GM12878 (cell line): ENCODE measurements around the gene IL20RB. TPM values are rescaled to one million over a fixed set of nuclear protein-coding genes. Genes with fewer than 3 reads are reported as not detected.

Experiments used
- ATAC-seq: fragments of 200-7000 bp; cut with Tn5 transposase; 3 replicates; pipeline ENCODE4 v1.9.1; 2020; ENCODE audit warnings: mild to moderate bottlenecking, moderate library complexity
- BruUV-seq: library from RNA; stranded (reverse); fragments of 400-500 nt; replicated peaks from 2 replicates; lab custom pipeline; 2021; lab: Mats Ljungman, UMichigan
- CTCF ChIA-PET: fragments of 300-600 bp; sonication (Branson Sonifier 250); formaldehyde crosslinking; extraction: SDS; loops from one replicate; lab custom pipeline; 2021; ENCODE audit warnings: inconsistent platforms; lab: Yijun Ruan, JAX
- POLR2A ChIA-PET: fragments of 350-600 bp; formaldehyde crosslinking; extraction: SDS; loops from one replicate; lab custom pipeline; 2021; ENCODE audit warnings: inconsistent platforms; lab: Charles Lee
- RAD21 ChIA-PET: fragments of 300-600 bp; sonication (Branson Sonifier 250); formaldehyde crosslinking; loops from one replicate; lab custom pipeline; 2023; ENCODE audit warnings: antibody characterized with exemption; ENCODE audit not compliant: unreplicated experiment; lab: Charles Lee
- SMC1A ChIA-PET: fragments of 300-600 bp; sonication (Branson Sonifier 250); formaldehyde crosslinking; loops from one replicate; lab custom pipeline; 2023; ENCODE audit not compliant: unreplicated experiment, uncharacterized antibody; lab: Charles Lee
- DNase-seq: peaks from one replicate; pipeline ENCODE4 v3.0.0-alpha.2; 2011; ENCODE audit warnings: low read depth, low spot score
- FAIRE-seq: peaks from 3 replicates; lab custom pipeline; 2011; peaks lifted over from hg19 to GRCh38; lab: Jason Lieb, UNC
- H2AFZ ChIP-seq: 2 replicates; pipeline ENCODE4 v1.6.0; 2011; ENCODE audit warnings: low read depth, low read length, control low read depth; ENCODE audit not compliant: control insufficient read depth
- H3K27ac ChIP-seq: 2 replicates; pipeline ENCODE4 v1.5.1; 2011; ENCODE audit warnings: control low read depth; ENCODE audit not compliant: control insufficient read depth, insufficient read depth
- H3K27me3 ChIP-seq, 2 experiments: replicated peaks in 1 of 2; 2 replicates each; pipeline versions ENCODE4 v1.6.0 to v1.6.1; 2011; ENCODE audit warnings: low read length in 1 of 2; ENCODE audit not compliant: control insufficient read depth in 2 of 2, insufficient read depth in 2 of 2
- H3K36me3 ChIP-seq, 2 experiments: 2 replicates each; pipeline ENCODE4 v1.5.1; 2011; ENCODE audit warnings: low read length in 1 of 2; ENCODE audit not compliant: control insufficient read depth in 2 of 2, insufficient read depth in 2 of 2
- H3K4me1 ChIP-seq: 2 replicates; pipeline ENCODE4 v1.6.1; 2011; ENCODE audit warnings: mild to moderate bottlenecking, low read length, moderate library complexity, mixed read lengths; ENCODE audit not compliant: control insufficient read depth, insufficient read depth
- H3K4me2 ChIP-seq: 2 replicates; pipeline ENCODE4 v1.6.0; 2011; ENCODE audit warnings: control low read depth; ENCODE audit not compliant: control insufficient read depth, insufficient read depth
- H3K4me3 ChIP-seq: fragments of 200-600 bp; sonication (generic); 2 replicates; pipeline ENCODE4 v1.5.1; 2016
- H3K79me2 ChIP-seq: 2 replicates; pipeline ENCODE4 v1.6.0; 2011; ENCODE audit warnings: low read length; ENCODE audit not compliant: control insufficient read depth, insufficient read depth
- H3K9ac ChIP-seq: 2 replicates; pipeline ENCODE4 v1.8.0; 2011; ENCODE audit warnings: low read length, control low read depth, mixed read lengths; ENCODE audit not compliant: control insufficient read depth, insufficient read depth
- H3K9me3 ChIP-seq: replicated peaks from 3 replicates; pipeline ENCODE4 v1.5.1; 2011; ENCODE audit warnings: mild to moderate bottlenecking, low read length; ENCODE audit not compliant: control insufficient read depth, insufficient read depth
- H4K20me1 ChIP-seq: 2 replicates; pipeline ENCODE4 v1.6.0; 2011; ENCODE audit not compliant: control insufficient read depth, insufficient read depth
- CHD4 ChIP-seq: fragments of 200-600 bp; sonication (generic); IDR thresholded peaks from 2 replicates; pipeline ENCODE4 v1.6.1; 2016; ENCODE audit warnings: mild to moderate bottlenecking
- ESRRA ChIP-seq: IDR thresholded peaks from 2 replicates; pipeline ENCODE4 v1.6.1; 2012; ENCODE audit warnings: mild to moderate bottlenecking, low read length, improper control_type of control experiment
- GABPA ChIP-seq: IDR thresholded peaks from 2 replicates; pipeline ENCODE4 v1.6.1; 2014; ENCODE audit warnings: antibody characterized with exemption, low read depth, mild to moderate bottlenecking, inconsistent platforms
- NFYA ChIP-seq: IDR thresholded peaks from 2 replicates; pipeline ENCODE4 v1.6.1; 2011; ENCODE audit warnings: low read depth, mild to moderate bottlenecking, low read length, improper control_type of control experiment, borderline replicate concordance
- NFYB ChIP-seq: IDR thresholded peaks from 2 replicates; pipeline ENCODE4 v1.6.1; 2011; ENCODE audit warnings: low read depth, mild to moderate bottlenecking, low read length, improper control_type of control experiment, moderate library complexity; ENCODE audit not compliant: insufficient read depth
- PBX3 ChIP-seq: IDR thresholded peaks from 2 replicates; pipeline ENCODE4 v1.6.1; 2011; ENCODE audit warnings: mild to moderate bottlenecking, low read depth, low read length, moderate library complexity; ENCODE audit not compliant: insufficient replicate concordance
- SIN3A ChIP-seq: IDR thresholded peaks from 2 replicates; pipeline ENCODE4 v1.6.1; 2012; ENCODE audit warnings: low read depth, low read length, improper control_type of control experiment
- STAT1 ChIP-seq: fragments of 450-650 bp; conservative IDR thresholded peaks from 2 replicates; pipeline ENCODE4 v1.6.1; 2014; ENCODE audit warnings: antibody characterized with exemption, mild to moderate bottlenecking
- ZNF274 ChIP-seq: IDR thresholded peaks from one replicate; pipeline ENCODE4 v1.8.0; 2011; ENCODE audit not compliant: insufficient read length, insufficient read depth
- WGBS: methylation state at CpG from one replicate; pipeline ENCODE4 v1.1.6; 2016; ENCODE audit warnings: low lambda C conversion rate; ENCODE audit not compliant: insufficient replicate concordance, insufficient coverage; ENCODE audit errors: missing lambda C conversion rate; 5-methylcytosine and 5-hydroxymethylcytosine counted together
- in situ Hi-C: fragments of 300-500 bp; cut with MboI; formaldehyde crosslinking; loops from 9 replicates; pipeline ENCODE4 v1.14.3; 2018; ENCODE audit warnings: mixed read lengths
- intact Hi-C: fragments of 100-400 bp; cut with micrococcal nuclease; formaldehyde crosslinking; loops from one replicate; pipeline ENCODE4 v1.14.2; 2022; ENCODE audit not compliant: unreplicated experiment
- polyA plus RNA-seq, 11 experiments: library from polyadenylated mRNA; depleted of rRNA in 4 of 11; unstranded in 6 of 11; stranded (reverse) in 5 of 11; fragments of >200 nt; fragmentation: Nextera tagmentation in 4 of 11; fragmentation: Illumina TruSeq in 1 of 11; extraction: Ambion mirVana in 4 of 11; extraction: Trizol in 1 of 11; gene quantifications; 1 replicate in 1 of 11; 2 replicates in 10 of 11; pipeline versions ENCODE4 v1.2.1 to v1.2.3, GENCODE V29; 2011 to 2016; ENCODE audit warnings: inconsistent platforms in 2 of 11, missing spikeins in 2 of 11, low read depth in 1 of 11
- total RNA-seq, 4 experiments: library from RNA; depleted of rRNA in 3 of 4; stranded (reverse); fragments of >200 nt in 3 of 4; fragmentation: Illumina TruSeq in 1 of 4; extraction: Trizol in 1 of 4; gene quantifications; 2 replicates each; pipeline versions ENCODE4 v1.2.1 to v1.2.3, GENCODE V29; 2013 to 2021
- TF ChIP-seq, protein P1 (sequence below): IDR thresholded peaks from 2 replicates; pipeline ENCODE4 v1.6.1; 2012; ENCODE audit warnings: low read depth, low read length, improper control_type of control experiment
- TF ChIP-seq, protein P2 (sequence below): fragments of 450-650 bp; IDR thresholded peaks from 2 replicates; pipeline ENCODE4 v1.6.1; 2017; ENCODE audit warnings: mild to moderate bottlenecking

Gene IL20RB
- total and polyA plus RNA-seq, 10 of the 15 experiments (the other 5 are each of a cell fraction or from before 2014, with no cell fraction given), result 0.21 to 1.1 (median 0.54) TPM

- Histone ChIP-seq H3K4me3 (no peak overlapping the region), H3K9me3 (no peaks in the 10 kb centered on the region), H3K27me3 (no peaks in the 10 kb centered on the region), H3K27ac (no peak overlapping the region), H3K36me3 (no peaks in the 10 kb centered on the region), H2AFZ (no peak overlapping the region), H3K4me1 (no peaks in the 10 kb centered on the region), H3K4me2 (no peak overlapping the region), H3K79me2 (no peaks in the 10 kb centered on the region), H3K9ac (no peak overlapping the region), H4K20me1 (no peaks in the 10 kb centered on the region)
- TF ChIP-seq STAT1 (no peak), CHD4 (no peak), GABPA (no peak), NFYA (no peak), ZNF274 (no peak), NFYB (no peak), ESRRA (no peak), PBX3 (no peak), SIN3A (no peak)
- TF ChIP-seq, protein P1, sequence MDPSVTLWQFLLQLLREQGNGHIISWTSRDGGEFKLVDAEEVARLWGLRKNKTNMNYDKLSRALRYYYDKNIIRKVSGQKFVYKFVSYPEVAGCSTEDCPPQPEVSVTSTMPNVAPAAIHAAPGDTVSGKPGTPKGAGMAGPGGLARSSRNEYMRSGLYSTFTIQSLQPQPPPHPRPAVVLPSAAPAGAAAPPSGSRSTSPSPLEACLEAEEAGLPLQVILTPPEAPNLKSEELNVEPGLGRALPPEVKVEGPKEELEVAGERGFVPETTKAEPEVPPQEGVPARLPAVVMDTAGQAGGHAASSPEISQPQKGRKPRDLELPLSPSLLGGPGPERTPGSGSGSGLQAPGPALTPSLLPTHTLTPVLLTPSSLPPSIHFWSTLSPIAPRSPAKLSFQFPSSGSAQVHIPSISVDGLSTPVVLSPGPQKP, result no peak
- TF ChIP-seq, protein P2, sequence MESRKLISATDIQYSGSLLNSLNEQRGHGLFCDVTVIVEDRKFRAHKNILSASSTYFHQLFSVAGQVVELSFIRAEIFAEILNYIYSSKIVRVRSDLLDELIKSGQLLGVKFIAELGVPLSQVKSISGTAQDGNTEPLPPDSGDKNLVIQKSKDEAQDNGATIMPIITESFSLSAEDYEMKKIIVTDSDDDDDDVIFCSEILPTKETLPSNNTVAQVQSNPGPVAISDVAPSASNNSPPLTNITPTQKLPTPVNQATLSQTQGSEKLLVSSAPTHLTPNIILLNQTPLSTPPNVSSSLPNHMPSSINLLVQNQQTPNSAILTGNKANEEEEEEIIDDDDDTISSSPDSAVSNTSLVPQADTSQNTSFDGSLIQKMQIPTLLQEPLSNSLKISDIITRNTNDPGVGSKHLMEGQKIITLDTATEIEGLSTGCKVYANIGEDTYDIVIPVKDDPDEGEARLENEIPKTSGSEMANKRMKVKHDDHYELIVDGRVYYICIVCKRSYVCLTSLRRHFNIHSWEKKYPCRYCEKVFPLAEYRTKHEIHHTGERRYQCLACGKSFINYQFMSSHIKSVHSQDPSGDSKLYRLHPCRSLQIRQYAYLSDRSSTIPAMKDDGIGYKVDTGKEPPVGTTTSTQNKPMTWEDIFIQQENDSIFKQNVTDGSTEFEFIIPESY, result no peak
- in situ Hi-C loops, result no loop called here
- ChIA-PET CTCF (no interaction called here), POLR2A (no interaction called here), RAD21 (no interaction called here), SMC1A (no interaction called here)
- DNase-seq, result no peak
- ATAC-seq, result no peak
- WGBS, result 75% methylated on average over 2 of the region's 2 CpGs
- FAIRE-seq, result no peak
- BruUV-seq, result no TSS peak
- intact Hi-C loops, result no loop called here
Observed at GRCh38 chr3:136992115-136992514, 34.3 kb downstream of the IL20RB start.
